DMS53 treated with DMSO at 0.1 percent for 48 hours (cell line): ENCODE measurements around the gene ARFGAP1.
"Not testable (repeated sequence)": the region's sequence is repeated elsewhere in the genome, so short reads cannot be mapped to it uniquely, and the experiment has no call there.

Experiments
- DNase-seq: peaks from one replicate; lab custom pipeline; 2025; ENCODE audit not compliant: unreplicated experiment; lab: John Stamatoyannopoulos, UW

Gene ARFGAP1

GRCh38 chr20:63240004-63240403, 32.6 kb upstream of the ARFGAP1 start:
- no peak for DNase-seq

- DNase-seq: peak; percentile 47
Observed at GRCh38 chr20:63241272-63241671, 31.3 kb upstream of the ARFGAP1 start.

GRCh38 chr20:63242736-63243135, 29.9 kb upstream of the ARFGAP1 start:
- no peak for DNase-seq

- no peak for DNase-seq
Observed at GRCh38 chr20:63243604-63244247, 28.9 kb upstream of the ARFGAP1 start.

GRCh38 chr20:63244468-63244867, 28.1 kb upstream of the ARFGAP1 start:
- no peak for DNase-seq

GRCh38 chr20:63246490-63247288, 25.9 kb upstream of the ARFGAP1 start:
- peak; percentile 48 for DNase-seq

- DNase-seq: no peak
Observed at GRCh38 chr20:63247671-63248228, 24.9 kb upstream of the ARFGAP1 start.

- DNase-seq: no peak
Observed at GRCh38 chr20:63248835-63249591, 23.6 kb upstream of the ARFGAP1 start.

- DNase-seq: no peak
Observed at GRCh38 chr20:63249891-63250290, 22.7 kb upstream of the ARFGAP1 start.

- not testable (repeated sequence) for DNase-seq
Observed at GRCh38 chr20:63251350-63251749, 21.3 kb upstream of the ARFGAP1 start.

- no peak for DNase-seq
Observed at GRCh38 chr20:63252284-63252711, 20.3 kb upstream of the ARFGAP1 start.

- no peak for DNase-seq
Observed at GRCh38 chr20:63253065-63253437, 19.6 kb upstream of the ARFGAP1 start.

- no peak for DNase-seq
Observed at GRCh38 chr20:63253438-63254231, 19.0 kb upstream of the ARFGAP1 start.

- DNase-seq: no peak
Observed at GRCh38 chr20:63254232-63254605, 18.4 kb upstream of the ARFGAP1 start, which contains the start of gene NKAIN4. Gene NKAIN4, minus strand, starts transcription at chr20:63254463. Its CDS starts 13 bp downstream, at chr20:63254450.

- DNase-seq: no peak
Observed at GRCh38 chr20:63254606-63255384, 17.8 kb upstream of the ARFGAP1 start.

- DNase-seq: no peak
Observed at GRCh38 chr20:63255931-63256704, 16.5 kb upstream of the ARFGAP1 start.

GRCh38 chr20:63256954-63257353, 15.7 kb upstream of the ARFGAP1 start:
- no peak for DNase-seq

GRCh38 chr20:63257629-63258028, 15.0 kb upstream of the ARFGAP1 start:
- DNase-seq: no peak

GRCh38 chr20:63258781-63259180, 13.8 kb upstream of the ARFGAP1 start:
- no peak for DNase-seq
